GM20431 (cell line): ENCODE measurements around the gene SNAPC5.
"Not testable (repeated sequence)": the region's sequence is repeated elsewhere in the genome, so short reads cannot be mapped to it uniquely, and the experiment has no call there.

Experiments used
- in situ Hi-C: fragments of 300-500 bp; cut with MseI, MboI; formaldehyde crosslinking; loops from one replicate; pipeline ENCODE4 v1.15.0; 2020; ENCODE audit warnings: low sequenced_read_pairs; ENCODE audit not compliant: unreplicated experiment

The SNAPC5 gene, protein sequence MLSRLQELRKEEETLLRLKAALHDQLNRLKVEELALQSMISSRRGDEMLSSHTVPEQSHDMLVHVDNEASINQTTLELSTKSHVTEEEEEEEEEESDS

DNA sequence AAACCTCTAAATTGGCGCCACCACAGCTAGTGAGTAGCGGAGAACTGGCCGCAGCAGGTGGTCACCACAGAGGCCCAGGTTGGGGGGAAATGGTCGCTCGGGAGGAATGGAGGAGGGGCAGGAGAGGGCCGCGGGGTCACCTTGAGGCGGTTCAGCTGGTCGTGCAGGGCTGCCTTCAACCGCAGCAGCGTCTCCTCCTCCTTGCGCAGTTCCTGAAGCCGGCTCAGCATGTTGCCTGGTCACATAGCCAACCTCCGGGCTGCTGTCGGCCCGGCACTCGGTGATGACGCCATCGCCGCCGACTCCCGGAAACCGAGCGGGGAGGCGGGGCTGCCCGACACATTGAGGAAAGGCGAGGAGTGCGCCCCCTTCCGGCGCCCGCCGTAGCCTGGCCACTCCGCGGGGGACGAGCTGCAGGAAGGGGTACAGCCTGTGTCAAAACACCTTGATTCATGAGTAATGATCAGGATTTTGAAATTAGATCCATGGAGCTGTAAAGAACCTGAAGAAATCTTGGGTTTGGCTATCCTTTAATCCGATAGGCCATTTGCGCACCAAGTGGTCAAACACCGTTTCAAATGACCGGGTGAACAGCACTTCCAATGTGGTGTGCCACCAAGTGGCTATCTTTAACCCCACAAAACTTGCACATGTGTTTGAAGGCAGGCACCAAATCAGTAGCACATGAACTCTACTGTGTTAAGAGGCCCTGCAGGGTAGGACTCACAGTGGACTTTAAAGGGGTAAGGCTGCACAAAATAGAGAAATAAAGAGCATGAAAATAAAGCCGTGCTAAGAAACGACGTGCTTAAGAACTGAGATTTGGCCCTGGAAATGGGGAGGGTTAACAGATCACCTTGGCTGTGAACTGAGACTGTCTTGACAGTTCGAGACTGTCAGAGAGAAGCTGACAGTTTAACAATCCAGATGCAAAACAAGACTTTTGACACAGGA is at the start of gene SNAPC5:
Gene SNAPC5 (minus strand): TSS at position 261 of the 954 bp plus-strand sequence. CDS start 31 bp downstream, at position 230.
- in situ Hi-C loops = loop anchor here (10.0 kb wide), 1 partner anchor 113 kb away; the partner anchor contains the start of gene MAP2K1

DNA sequence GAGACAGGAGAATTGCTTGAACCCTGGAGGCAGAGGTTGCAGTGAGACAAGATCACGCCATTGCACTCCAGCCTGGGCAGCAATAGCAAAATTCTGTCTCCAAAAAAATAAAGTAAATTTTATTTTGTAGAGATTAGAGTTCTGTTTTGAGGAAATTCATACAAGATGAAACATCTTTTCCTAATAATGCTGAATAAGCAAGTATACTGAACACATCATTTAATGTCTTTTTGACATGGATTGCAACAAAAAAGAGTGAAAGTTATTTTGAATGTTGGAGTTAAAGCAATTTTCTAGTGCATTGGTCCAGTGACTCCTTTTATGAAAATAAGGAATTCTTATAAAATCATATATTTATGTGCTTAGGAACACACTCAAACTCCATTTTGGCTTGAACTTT is 47.7 kb upstream of the SNAPC5 start:
- in situ Hi-C loops = no loop called here

DNA sequence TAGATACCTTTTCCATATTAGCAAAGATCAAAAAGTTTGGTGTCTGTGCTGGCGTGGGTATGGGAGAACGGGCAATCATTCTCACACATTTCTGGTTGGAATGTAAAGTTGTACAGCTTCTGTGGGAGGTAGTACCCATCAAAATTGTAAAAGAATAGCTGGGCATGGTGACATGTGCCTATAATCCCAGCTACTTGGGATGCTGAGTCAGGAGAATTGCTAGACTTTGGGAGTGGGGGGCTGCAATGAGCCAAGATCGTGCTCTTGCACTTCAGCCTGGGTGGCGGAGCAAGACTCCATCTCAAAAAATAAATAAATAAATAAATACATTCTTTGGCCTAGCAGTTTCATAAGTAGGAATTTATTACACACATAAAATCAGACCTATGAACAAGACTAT is 45.3 kb upstream of the SNAPC5 start:
- in situ Hi-C loops = no loop called here

DNA sequence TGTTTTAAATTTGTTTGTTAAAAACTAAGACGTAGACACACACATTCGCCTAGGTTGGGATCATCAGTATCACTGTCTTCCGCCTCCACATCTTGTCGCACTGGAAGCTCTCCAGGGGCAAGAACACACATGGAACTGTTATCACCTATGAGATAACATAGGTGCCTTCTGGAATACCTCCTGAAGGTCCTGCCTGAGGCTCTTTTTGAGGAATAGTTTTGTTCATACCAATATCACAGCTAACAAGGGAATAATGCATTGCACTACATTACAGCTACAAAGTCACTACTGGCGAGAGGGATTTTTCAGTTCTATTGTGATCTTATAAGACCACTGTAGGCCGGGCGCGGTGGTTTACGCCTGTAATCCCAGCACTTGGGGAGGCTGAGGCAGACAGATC is 37.5 kb upstream of the SNAPC5 start:
- in situ Hi-C loops = no loop called here

DNA sequence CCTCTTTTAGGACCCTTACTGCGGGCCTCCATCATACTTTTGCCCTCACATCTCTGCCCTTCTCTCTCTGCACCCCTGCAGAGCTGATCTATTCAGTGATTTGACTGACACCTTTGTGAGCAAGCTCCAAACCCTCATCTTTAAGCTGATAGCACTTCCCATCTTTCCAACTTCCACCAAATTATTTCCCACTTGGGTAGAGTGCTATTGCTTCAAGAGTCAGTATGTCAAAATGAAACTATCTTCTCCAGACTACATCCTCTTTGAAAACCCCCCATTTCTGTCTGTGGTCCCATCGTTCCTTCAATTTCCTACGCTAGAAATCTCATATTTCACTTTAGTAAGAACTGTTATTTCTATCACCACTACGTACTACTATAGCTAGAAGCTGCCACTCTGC is 27.3 kb upstream of the SNAPC5 start:
- in situ Hi-C loops = no loop called here

DNA sequence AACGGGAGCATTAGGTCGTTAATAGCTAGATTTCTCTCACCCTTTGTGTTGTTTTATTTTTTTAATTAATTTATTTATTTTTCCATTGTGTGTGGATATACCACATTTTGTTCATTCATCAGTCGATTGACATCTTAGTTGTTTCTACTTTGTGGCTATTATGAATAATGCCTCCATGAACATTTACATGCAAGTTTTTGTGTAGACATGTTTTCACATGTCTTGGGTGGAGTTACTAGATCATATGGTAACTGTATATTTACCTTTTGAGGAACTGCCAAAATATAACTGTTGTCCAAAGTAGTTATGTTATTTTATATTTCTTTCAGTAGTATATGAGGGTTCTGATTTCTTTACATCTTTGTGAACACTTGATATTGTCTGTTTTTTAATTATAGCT is 26.4 kb upstream of the SNAPC5 start:
- in situ Hi-C loops = no loop called here

DNA sequence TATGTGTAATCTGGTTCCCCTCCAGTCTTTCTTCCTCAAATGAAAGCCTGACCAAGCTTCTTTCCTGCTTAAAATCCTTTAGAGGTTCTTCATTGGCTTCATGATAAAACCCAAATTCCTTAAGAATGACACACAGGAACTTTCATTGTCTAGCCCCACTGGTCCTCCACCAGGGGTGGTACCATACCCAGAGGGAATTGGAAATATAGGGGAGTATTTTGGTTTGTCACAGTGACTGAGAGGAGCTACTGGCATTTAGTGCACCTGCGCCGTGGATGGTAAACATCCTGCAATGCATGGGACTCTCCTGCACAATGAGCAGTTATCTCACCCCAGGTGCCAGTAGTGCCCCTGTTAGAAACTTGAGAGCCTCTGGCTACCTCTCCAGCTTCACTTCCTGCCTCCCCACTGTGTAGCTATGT is 18.4 kb upstream of the SNAPC5 start:
- in situ Hi-C loops = no loop called here

DNA sequence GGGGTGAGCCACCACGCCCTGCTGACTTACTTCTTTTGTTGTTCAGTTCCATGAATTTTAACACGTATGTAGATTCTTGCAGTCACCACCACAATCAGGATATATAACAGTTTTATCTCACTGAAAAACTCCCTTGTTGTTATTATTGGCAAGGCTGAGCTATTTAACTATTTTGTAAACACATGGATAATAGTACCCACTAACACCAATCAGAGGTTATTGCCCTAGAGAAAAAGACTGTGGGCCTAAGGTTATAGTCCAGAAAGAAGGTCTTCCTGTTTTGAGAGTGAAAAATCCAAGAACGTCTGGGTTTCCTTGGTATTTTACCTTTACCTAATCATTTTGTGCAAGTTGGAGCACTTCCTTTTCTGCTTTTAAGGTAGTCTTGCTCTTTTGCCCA is 17.0 kb upstream of the SNAPC5 start:
- in situ Hi-C loops = no loop called here

DNA sequence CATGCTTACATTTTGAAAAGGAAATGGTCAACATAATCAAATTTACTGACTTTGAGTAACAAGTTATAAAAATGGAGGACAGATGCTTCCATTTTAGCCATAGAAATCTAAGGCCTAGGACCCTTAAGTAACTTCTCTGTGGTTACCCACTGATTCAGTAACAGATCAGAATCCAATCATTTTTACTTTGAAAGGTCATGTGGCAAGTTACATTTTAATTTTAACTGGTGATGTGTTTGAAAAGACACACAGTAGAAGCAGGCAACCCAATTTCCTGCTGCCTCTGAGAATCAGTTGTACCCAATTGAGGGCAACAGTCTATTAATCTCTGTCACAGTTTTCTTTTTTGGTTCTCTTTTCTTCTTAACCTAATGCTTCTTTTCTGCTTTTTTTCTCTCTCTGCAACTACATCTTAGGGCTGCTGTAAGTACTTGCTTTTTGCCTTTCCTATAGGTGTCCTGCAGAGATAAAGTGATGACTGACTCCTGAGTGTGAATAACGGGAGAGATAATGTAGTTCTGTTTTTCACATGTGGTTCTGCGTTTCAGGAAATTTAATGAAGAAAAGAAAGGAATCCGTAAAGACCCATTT is 10.8 kb upstream of the SNAPC5 start:
- in situ Hi-C loops = no loop called here

DNA sequence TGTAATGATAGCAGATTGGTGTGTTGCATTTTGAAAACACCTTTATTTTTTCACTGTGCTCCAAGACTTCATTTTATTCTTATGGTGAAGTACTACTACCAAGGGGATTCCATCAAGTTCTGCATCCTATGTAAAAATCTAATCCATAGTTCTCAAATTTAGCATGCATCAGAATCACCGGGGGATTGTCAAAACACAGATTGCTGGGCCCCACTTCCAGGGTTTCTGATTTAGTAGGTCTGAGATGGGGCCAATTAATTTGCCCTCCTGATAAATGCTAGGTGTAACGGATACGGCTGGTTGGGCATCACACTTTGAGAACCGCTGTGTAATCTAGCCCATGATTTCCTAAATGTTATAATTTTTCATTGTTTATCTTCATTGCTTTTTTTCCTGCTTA is 8.3 kb upstream of the SNAPC5 start:
- in situ Hi-C loops = no loop called here

DNA sequence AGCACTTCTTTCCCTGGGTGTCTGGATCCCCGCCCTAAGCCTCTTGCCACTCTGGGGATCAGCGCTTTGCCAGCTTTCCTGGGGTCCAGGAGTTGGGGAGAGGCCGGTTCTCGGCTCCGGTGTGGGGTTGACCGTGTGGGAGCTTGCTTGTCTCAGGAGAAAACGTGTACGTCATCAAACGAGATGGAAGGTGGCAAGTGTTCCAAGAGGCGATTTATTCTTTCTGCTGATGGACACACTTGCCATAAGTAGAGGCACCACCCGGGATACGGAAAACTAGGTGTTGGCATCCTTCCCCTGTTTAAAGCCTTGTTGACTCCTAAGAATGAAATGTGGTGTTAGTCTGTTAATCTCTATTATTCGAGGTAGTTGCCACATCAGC is 7.9 kb upstream of the SNAPC5 start:
- in situ Hi-C loops = no loop called here

DNA sequence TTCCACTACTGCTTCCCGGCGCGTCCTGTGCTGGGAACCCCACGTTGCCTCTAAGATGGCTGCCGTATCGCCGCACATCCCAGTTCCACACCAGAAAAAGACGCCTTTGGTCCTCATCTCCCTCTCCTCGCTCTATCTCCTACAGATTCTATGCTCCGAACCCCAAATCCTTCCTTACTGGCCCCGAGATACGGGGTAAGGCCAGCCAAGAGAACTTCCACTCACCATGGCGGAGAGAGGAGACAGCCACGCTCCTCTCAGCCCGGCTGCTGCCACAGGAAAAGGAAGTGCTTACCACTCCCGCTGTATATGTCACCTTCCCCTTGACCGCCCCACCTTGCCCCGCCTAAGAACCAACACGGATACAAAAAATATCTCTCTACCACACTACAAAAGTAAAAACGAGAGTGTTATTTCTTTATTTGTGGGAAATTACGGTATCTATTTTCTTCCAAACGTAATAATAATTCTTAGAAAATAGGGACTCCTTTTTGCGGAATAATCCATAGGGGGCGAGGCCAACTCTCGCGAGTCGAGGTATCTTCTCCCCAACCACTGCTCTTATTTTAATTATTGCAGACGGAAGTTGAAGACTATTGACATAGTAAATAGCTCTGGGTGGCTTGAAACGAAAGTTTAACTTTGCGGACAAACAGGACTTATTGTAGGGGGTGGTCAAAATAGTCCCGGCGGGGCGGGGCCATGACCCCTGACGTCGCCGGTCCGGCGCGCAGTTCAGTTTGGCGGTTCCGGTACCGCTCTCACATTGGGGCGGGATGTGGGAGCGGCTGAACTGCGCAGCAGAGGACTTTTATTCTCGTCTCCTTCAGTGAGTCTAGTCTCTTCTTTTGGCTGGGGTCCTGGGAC is 7.2 kb upstream of the SNAPC5 start, which contains the start of the genes RPL4 and ZWILCH:
Gene RPL4 (minus strand): TSS at position 293 of the 867 bp plus-strand sequence. CDS start 65 bp downstream, at position 228.
Gene ZWILCH (plus strand): TSS at position 764 of the 867 bp plus-strand sequence. CDS start 13 bp downstream, at position 777.
- in situ Hi-C loops = no loop called here

DNA sequence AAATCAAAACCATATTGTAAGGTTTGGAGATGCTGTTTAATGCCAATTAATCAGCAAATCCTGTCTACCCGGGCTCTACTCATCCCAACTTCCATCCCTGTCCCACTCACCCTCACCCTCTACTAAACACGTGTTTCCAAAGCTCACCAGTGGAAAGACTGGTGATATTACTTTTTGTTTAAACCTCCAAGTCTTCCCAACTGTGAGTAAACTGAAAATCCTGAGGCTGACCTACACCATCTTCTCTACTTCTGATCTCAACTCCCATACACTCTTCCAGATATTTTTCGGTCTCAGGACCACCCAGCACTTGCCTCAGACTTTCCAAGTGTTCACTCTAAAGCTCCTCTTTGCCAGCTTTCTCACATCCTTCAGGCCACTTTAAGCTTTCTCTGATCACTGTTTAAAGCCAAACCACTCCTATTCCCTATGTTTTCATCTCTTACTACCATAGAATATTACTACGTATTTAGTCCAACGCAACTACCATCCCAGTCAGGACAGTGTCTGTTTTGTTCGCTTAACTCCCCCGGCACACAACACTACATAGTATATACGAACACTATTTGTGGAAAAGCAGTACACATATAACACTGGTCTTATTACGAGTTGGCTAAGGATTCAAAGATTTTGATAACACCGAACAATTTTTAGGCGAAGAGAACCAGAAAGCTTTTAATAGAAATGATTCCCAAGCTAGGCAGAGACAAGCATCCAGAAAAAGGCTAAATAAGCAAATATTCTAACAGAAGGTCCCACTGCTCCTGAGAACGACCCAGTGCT is 6.4 kb upstream of the SNAPC5 start:
- in situ Hi-C loops = no loop called here

DNA sequence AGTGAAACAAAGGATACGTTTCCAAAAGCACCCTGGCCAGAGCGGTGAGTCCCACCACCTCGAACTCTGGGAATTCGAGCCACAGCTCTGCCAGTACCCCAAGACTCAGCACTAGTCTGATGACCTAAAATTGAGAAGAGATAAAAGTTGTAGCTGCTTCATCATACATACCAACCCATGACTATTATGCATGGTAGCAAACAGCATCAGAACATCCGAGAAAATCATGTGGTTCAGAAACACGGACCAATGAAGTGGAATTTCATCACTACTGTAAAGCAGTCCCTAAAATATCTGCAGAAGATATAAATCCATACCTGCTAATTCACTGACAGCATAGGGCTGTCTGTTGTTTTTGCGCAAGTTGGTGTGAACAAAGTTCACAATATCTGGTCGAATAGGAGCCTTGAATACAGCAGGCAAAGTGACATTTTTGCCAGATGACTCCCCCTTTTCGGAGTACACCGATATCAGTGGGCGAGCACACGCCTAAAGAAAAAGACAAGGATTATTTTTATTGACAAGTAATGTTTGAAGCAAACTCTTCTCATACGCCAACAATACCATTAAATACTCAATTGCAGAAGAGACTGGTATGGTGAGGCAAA is 5.6 kb upstream of the SNAPC5 start:
- in situ Hi-C loops = not testable (repeated sequence)

DNA sequence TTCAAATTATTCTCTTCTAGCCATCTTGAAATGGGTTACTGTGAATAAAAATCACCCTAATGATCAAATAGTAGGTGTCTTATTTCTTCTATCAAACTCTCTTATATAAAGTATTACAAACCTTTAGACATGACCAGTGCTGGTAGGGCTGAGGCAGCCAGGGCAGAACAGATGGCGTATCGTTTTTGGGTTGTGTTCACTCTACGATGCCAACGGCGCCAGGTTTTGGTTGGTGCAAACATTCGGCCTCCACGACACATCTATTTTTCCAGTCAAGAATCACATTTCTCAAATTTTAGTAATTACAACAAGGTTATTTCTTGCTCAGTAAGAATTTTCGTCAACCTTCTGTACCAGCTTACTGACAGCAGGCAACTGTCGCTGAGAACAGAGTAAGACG is 4.9 kb upstream of the SNAPC5 start:
- in situ Hi-C loops = no loop called here

DNA sequence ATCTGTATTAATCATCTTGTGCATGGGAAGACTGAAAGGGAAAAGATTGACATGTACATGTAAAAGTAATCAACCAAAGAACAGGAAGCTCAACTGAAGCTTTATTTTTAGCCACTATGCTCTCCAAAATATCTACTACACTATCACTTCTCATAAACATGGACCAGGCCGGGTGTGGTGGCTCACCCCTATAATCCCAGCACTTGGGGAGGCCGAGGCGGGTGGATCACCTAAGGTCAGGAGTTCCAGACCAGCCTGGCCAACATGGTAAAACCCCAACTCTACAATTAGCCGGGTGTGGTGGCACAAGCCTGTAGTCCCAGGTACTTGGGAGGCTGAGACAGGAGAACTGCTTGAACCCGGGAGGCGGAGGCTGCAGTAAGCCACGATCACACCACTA is 2.8 kb upstream of the SNAPC5 start:
- in situ Hi-C loops = not testable (repeated sequence)

DNA sequence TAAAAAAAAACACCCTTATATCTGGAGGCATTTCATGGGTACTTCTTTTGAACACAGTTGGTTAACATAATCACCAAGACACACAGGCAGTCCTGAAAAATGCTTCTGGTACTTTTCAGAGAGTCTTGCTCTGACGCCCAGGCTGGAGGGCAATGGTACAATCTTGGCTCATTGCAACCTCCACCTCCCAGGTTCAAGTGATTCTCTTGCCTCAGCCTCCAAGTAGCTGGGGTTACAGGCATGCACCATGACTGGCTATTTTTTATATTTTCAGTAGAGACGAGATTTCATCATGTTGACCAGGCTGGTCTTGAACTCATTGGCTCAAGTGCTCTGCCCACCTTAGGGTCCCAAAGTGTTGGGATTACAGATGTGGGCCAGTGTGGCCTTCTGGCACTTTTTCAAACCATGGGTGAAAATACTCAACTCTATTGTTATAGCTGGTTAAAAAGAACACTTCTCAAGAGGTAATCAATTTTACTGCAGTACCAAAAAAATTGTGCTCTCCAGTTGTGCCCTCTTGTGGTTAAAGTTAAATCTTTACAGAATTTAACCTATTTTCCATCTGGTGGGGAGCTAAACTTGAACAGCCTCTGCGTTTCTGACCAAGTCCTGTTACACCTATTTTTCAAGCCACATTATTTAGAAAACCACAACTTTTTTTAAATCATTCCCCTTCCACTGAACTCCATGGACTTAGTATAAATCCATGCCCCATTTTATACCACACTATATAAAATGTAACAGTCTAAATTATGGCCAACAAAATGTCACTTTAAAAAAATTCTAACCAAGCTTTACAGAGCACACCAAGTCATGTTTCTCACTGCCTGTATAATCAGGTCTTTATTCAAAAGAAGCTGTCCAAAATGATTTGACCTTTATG is 1.2 kb upstream of the SNAPC5 start:
- in situ Hi-C loops = loop anchor here (10.0 kb wide), 1 partner anchor 114 kb away; the partner anchor contains the start of gene MAP2K1
